Measurements from ENCODE around the gene MYL4.
"Not testable (repeated sequence)": the region's sequence is repeated elsewhere in the genome, so short reads cannot be mapped to it uniquely, and the experiment has no call there.

MYL4 gene

DNA sequence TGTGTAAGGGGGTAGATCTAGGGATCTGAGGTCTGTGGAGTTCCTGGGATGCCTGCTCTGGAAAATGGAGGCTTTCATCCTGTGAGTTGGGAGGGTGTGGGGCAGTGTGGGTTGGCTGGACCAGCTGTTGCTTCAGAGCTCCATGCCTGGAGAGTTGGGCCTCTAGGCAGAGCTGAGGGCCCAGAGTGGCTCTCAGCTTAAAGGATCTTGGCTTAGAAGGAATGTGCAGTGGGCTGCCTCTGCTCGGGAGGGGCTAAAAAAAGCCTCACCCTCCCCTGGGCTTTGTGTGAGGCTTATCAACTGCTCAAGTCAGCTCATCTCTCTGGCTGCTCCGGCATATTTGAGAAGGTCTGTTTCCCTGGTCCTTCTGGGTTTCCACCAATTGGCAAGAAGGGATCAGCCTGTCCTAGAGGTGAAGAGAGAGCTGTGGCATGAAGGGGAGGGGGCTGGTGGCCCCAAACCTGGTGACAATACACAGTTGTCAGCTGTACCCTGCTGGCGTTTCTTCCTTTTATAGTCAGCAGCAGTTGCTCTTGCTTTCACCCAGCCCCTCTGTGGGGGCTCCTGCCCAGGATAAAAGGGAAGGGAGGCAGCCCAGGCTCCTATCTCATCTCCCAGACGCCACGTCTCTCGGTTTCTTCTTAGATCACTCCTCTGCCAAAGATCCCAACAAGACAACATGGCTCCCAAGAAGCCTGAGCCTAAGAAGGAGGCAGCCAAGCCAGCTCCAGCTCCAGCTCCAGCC lies at the start of gene MYL4:
Gene MYL4 (plus strand): TSS at position 605 of the 745 bp plus-strand sequence. CDS start 75 bp downstream, at position 680.
- peak; percentile 72 for DNase-seq (ENCODE audit: low read depth)

DNA sequence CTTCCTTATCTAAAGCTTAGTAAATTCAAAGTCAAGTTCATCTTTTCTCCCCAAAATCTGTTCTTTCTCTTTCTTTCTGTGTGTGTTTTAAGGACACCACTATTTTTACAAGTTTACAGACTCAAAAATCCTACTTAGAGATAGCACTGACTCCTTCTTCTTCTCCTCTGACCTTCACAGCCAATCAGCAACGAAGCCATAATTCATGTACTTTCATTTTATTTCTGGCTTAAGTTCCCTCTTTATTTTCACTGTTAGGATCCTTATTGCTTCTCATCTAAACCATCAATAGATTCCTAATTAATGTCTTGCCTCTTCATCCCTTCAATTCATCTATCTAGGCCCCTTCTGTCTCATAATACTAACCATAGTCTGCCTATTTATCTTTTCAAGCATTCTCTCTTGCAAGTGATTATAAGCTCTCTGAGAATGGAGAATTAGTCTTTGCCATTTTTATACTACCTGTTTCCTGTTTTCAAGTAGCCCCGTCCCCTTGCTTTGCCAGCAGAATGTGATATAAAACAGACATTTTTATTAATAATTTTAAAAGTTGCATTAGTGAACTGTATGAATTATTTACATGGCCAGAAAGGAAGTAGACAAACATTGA lies 47.0 kb upstream of the MYL4 start:
- DNase-seq (ENCODE audit: low read depth) = no peak

DNA sequence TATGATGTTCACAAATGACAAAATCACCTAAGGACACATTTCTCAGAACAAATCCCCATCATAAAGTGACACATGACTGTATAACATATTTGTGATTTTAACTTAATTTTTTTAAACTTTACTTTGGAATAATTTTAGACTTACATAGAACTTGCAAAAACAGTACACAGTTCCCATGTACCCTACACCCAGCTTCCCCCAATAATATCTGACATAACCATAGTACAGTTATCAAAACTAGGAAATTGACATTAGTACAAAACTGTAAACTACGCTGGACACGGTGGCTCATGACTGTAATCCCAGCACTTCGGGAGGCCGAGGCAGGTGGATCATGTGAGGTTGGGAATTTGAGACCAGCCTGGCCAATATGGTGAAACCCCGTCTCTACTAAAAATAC lies 44.9 kb upstream of the MYL4 start:
- no peak for DNase-seq (ENCODE audit: low read depth)

DNA sequence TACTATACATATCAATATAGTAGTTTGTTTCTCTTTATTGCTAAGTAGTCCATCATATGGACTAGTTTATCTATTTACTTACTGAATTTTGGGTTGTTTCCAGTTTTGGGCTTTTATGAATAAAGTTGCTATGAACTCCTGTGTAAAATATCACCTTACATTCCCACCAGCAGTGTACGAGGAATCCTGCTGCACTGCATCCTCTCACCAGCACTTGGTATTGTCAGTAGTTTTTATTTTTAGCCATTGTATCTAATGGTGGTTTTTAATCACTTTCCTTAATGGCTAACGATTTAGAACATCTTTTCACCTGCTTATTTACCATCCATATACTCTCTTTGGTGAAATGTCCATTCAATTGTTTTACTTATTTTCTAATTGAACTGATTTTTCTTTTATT lies 44.0 kb upstream of the MYL4 start:
- DNase-seq (ENCODE audit: low read depth) = no peak

DNA sequence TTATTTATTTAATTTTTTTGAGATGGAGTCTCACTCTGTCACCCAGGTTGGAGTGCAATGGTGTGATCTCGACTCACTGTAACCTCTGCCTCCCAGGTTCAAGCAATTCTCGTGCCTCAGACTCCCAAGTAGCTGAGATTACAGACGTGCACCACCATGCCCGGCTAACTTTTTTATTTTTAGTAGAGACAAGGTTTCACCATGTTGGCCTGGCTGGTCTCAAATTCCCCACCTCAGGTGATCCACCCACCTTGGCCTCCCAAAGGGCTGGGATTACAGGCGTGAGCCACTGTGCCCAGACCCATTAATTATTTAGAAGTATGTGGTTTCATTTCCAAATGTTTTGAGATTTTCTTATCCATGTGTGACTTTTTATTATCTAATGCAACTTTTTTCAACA lies 42.3 kb upstream of the MYL4 start:
- DNase-seq (ENCODE audit: low read depth) = not testable (repeated sequence)

DNA sequence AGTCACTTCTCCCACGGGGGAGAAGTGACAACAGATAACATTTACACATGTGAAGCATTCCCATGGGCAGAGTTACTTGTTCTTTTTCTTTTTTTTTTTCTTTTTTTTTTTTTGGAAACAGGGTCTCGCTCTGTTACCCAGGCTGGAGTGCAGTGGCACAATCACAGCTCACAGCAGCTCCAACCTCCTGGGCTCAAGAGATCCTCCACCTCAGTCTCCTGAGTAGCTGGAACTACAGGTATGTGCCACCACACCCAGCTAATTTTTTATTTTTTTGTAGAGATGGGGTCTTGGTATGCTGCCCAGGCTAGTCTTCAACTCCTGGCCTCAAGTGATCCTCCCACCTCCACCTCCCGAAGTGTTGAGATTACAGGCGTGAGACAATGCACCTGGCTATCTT lies 40.3 kb upstream of the MYL4 start:
- DNase-seq (ENCODE audit: low read depth) = not testable (repeated sequence)

DNA sequence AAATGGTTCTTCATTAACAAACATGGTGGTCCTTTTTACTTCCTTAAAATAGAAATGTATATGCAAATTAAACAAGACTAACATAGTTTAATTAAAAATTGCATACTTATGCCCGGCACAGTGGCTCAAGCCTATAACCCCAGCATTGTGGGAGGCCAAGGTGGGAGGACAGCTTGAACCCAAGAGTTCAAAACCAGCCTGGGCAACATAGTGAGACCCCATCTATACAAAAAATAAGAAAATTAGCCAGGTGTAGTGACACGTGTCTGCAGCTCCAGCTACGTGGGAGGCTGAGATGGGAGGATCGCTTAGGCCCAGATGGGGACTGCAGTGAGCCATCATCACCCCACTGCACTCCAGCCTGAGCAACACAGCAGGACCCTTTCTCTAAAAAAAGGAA lies 38.4 kb upstream of the MYL4 start:
- DNase-seq (ENCODE audit: low read depth) = no peak

DNA sequence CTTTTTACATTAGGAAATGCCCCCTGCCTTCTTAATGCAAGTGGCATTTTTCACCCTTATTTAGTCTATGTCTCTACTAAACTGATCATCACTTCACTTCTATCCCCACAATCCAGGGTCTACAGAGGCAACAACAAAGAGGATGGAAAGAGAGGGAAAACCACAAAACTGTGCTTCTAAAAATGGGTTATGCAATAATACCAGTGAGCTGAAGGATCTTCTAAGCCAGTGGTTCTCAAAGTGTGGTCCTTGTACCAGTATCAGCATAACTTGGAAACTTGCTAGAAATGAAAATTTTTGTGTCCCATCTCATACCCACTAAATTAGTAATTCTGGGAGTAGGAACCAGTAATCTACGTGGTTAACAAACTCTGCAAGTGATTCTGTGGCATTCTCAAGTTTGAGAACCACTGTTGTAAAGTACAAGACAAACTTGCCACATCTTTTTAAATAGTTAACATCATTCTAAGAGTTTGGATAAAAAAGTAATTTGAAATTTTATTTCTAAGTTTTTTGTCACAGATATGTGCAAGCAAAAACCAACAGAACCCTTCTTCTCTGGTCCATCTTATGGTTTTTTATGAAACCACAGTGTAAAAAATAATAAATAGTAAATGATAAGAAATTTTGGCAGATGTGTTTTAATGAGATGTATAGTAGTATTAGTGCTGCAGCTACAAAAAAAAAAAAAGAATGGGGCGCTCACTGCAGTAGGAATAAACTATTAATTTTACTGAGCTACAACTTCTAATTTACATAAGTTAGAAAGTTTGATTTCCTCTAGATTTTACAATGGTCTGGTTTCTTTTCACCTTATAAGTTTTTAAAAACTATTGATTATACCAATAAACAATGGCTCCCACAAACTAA lies 36.2 kb upstream of the MYL4 start:
- DNase-seq (ENCODE audit: low read depth) = no peak

DNA sequence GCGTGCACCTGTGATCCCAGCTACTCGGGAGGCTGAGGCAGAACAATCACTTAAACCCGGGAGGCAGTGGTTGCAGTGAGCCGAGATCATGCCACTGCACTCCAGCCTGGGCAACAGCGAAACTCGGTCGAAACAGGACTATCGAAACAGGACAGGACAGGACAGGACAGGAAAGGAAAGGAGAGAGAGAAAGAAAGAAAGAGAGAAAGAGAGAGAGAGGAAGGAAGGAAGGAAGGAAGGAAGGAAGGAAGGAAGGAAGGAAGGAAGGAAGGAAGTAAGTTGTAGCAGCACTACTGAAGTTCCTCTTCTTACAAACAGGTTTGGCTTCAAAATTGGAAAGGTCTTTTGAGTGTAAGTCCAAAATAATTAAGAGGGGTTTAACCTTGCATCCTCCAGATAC lies 34.3 kb upstream of the MYL4 start:
- DNase-seq (ENCODE audit: low read depth) = not testable (repeated sequence)

DNA sequence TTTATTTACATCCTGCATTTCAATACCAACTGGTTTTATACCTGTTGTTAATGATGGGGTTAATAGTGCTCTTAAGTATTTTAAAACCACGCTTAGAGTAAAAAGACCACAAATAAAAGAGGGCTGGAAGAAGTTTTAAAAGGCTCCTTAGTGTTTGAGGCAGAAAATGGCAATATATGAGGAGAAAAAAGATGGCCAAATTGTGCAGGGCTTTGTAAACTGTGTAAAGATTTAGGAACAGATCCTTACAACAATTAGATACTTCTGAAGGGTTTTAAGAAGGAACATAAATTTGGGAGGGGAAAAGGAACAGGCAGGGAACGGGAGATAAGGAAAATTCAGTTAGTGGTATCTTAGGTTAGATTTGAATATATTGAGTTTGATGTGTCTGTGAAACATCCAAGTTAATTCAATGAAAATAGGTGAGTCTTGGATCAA lies 32.7 kb upstream of the MYL4 start:
- DNase-seq (ENCODE audit: low read depth) = no peak

DNA sequence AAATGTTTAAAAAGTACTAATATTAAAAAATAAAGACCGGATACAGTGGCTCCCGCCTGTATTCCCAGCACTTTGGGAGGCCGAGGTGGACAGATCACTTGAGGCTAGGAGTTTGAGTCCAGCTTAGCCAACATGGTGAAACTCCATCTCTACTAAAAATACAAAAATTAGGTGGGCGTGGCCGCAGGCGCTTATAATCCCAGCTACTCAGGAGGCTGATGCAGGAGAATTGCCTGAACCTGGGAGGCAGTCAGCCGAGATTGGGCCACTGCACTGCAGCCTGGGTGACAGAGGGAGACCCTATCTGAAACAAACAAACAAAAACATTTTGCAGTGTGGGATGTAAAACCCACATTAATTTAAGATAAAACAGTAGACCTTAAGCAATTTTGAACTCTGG lies 31.9 kb upstream of the MYL4 start:
- DNase-seq (ENCODE audit: low read depth) = no peak

DNA sequence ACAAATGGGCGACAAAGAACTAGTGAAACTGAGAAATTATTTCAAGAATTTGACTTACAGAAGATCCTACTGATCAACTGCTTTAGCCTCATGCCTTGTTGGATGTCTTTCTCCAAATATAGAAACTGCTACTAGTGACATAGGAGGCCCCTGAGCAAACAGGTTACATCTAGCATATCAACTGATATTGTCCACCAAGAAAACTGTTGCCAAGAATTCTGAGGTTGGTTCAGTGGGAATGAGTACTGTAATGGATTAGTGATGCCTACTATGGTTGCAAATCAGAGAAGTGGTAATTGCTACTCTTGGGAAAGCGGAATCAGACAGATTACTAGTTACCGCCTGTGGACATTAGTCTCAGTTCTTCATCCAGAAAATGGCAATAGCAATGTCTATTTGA lies 30.0 kb upstream of the MYL4 start:
- no peak for DNase-seq (ENCODE audit: low read depth)

DNA sequence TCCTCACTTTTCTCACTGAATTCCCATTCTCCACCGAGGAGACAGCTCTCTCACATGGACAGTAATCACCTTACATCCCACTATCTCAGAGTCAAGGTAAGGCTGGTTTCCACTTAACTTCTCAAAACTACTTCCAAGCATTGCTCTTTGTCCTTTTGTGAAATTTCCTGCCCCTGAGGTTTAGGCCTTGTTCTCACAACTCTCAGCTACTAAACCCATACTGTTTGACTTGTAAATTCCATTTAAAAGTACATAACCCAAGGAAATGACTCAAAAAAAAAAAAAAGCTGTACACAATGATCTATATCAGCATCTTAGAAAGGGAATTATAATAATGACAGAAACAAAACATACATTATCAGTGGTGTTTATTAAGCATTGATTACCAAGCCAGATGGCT lies 28.8 kb upstream of the MYL4 start:
- no peak for DNase-seq (ENCODE audit: low read depth)

DNA sequence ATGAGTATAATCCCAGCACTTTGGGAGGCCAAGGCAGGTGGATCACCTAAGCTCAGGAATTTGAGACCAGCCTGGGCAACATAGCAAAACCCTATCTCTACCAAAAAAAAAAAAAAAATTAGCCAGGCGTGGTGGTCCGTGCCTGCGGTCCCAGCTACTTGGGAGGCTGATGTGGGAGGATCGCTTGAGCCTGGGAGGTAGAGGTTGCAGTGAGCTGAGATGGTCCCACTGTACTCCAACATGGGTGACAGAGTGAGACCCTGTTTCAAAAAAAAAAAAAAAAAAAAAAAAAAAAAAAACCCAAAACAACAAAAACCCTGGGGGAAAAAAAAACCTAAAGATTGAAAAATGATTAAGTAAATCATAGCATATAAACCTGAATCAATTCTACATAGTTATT lies 28.2 kb upstream of the MYL4 start:
- DNase-seq (ENCODE audit: low read depth) = not testable (repeated sequence)

DNA sequence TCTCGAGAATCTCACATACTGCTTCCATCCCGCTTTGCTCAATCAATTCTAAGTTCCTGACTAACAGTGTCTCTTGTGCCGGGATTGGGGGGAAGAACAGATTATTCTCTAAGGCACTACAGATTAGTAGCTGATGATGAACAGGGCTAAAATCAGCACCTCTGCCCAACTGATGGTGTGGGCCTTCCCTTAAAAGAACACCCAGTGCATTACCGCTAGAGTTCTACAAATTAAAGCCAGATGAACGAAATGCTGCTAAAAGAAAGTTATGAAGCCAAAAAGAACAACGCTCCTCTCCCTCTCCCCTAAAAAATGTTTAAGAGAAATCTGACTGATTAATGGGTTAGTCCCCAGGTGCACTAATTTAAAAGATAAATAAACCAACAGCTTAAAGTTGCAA lies 24.5 kb upstream of the MYL4 start:
- DNase-seq (ENCODE audit: low read depth) = no peak

DNA sequence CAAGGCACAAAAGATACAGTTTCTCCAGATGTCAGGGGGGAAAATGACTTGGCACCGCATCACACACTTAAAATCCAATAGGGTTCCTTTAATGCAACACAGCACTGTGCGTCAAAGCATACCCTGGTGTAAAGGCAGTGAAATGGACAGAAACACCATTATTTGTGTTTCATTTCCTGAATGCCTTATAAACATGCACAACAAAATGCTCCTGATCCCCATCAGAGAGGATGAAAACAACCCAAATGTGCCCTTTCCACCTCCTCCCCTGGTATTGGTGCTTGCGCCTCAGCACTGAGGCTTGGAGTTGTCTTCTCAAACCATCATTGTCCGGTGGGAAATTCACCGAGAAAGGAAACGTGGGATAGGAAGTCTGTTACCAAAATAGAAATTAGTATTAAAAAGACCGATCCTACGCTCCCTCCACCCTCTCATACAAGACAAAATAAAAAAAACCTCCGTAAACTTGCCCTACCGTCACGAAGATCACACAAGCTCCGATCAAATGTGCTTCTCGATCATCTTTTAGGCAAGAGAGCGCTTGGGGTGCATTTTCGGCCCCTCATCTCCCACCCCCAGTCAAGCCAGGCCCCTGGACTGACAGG lies 20.8 kb upstream of the MYL4 start:
- no peak for DNase-seq (ENCODE audit: low read depth)

DNA sequence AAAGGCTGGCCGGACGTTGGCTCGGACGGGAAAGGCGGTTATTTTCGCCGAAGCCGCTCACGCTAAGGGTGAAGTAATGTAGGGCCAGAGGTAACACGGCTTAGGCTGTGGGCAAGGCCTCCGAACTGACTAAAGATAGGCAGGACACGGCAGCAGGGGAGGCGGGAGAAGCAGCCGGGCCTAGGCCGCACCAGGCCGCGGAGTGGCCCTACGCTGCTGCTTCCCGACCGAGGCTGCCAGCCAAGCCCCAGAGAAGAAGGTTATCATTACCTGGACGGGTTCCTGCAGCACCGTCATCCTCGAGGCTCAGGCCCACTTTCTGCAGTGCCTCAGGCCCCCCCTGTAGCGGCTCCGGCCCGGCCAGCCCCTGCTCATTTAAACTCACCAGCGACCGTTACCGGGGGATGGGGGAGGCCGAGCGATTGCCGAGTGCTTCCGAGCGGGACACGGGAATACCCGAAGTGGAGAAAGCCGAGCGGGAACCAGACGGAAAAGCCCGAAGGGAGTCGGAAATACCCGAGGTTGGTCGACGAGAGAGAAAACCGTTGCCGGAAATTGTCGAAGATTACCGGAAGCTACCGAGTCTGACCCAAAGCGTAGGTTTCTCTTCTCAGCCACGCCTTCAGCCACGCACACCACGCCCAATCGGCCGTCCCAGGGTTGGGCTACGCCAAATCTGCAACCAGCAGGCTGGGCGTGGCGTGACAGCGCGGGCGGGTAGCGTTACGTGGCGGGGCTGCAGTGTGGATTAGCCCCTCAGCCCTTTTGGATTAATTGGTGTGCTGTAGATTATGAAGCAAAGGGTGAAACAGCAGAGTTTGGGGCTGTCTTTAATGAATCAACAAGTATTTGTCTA lies 20.0 kb upstream of the MYL4 start, which contains the start of gene CDC27:
Gene CDC27 (minus strand): TSS at position 420 of the 856 bp plus-strand sequence. CDS start 123 bp downstream, at position 297.
- peak; percentile 92 for DNase-seq (ENCODE audit: low read depth)

DNA sequence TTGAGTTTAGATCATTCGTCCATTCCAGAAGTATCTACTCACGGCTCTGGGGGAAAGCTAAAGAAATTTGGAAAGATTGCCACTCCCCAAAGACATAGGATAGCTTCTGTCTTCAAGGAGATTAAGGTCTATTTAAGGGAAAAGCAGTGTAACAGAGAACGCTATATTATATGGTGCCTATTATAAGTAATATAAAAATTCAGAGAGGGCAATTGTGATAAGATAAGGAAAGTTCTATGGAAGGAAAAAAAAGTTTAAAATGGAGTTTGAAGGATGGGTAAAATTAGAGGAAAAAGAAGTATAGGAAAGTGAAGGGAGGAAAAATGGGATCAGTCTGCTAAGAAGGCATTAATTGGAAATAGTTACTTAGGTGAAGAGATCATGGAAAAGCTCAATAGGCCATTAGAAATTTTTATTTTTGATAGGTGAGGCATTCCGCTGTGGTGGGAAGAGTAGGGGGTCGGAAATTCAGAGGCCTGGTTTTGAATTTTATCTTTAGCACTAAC lies 19.4 kb upstream of the MYL4 start:
- no peak for DNase-seq (ENCODE audit: low read depth)

DNA sequence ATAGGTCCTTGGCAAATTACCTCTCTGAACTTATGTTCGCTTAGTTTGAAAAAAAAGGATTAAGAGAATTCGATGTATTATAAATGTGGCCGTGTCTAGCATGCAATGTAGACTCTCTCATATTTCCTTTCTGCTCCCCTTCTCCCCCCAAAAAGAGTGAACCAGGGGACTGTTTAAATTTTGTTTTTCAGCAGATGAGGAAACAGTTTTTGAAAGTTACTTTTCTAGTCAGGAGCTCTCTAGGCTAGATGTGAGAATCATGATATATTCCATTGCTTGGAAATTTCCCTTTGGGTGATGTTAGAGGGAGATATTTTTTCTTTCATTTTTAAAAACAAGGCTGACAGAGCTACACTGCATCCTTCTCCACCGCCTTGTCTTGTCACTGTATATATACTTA lies 18.9 kb upstream of the MYL4 start:
- DNase-seq (ENCODE audit: low read depth) = no peak

DNA sequence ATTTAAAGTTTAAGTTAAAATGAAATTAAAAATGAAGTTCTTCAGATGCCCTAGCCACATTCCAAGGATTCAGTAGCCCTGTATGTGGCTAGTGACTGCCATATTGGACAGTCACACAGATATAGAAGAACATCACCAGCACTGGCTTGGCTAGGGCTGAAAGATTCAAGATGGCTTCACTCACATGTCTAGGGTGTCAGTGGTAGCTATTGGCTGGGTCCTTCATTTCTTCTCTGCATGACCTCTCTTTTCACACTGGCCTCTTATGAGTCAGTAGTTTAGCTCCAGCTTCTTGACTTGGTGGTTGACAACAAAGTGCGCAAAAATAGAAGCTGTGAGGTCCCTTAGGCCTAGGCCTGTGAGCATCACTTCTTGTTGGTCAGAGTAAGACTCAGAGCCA lies 18.4 kb upstream of the MYL4 start:
- DNase-seq (ENCODE audit: low read depth) = no peak

DNA sequence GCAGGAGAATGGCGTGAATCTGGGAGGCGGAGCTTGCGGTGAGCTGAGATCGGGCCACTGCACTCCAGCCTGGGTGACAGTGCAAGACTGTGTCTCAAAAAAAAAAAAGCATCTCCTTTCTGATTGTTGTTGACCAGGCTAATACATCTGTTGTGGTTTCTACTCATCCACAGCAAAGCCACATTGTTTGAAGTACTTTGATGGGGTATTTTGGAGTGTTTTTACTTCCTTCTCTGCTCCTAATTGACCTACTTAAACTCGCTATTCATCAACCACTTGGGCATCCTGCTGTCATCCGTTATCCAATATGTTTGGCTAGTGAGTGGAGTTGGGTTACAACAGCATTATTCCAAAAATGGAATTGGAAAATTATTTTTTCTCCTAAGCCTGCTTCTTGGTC lies 16.6 kb upstream of the MYL4 start:
- no peak for DNase-seq (ENCODE audit: low read depth)
